LNCAP (cell line): Measurements from ENCODE around the gene HTR4.

Experiments used
- CTCF ChIP-seq: fragments of 450-650 bp; IDR thresholded peaks from 2 replicates; pipeline ENCODE4 v1.5.1; 2017; ENCODE audit warnings: mild to moderate bottlenecking

Gene HTR4

GRCh38 chr5:148623101-148623500 is 31.2 kb downstream of the HTR4 start:
- no peak for TF ChIP-seq CTCF

GRCh38 chr5:148620696-148621095 is 33.6 kb downstream of the HTR4 start:
- TF ChIP-seq CTCF = no peak

- no peak for TF ChIP-seq CTCF
Observed at GRCh38 chr5:148620091-148620490, 34.2 kb downstream of the HTR4 start.

GRCh38 chr5:148619484-148619883 is 34.8 kb downstream of the HTR4 start:
- no peak for TF ChIP-seq CTCF

GRCh38 chr5:148615644-148616275 is 38.6 kb downstream of the HTR4 start:
- no peak for TF ChIP-seq CTCF

- no peak for TF ChIP-seq CTCF
Observed at GRCh38 chr5:148607406-148607805, 46.9 kb downstream of the HTR4 start.

GRCh38 chr5:148606296-148606695 is 48.0 kb downstream of the HTR4 start:
- TF ChIP-seq CTCF = no peak

GRCh38 chr5:148599187-148599586 is 55.1 kb downstream of the HTR4 start:
- no peak for TF ChIP-seq CTCF
